HG02970 (cell line): ENCODE measurements around the gene E2F8.

Experiments
- ATAC-seq: cut with Tn5 transposase; IDR thresholded peaks from one replicate; pipeline ENCODE4 v1.9.1; 2021; ENCODE audit warnings: mild to moderate bottlenecking, moderate library complexity, moderate number of reproducible peaks; ENCODE audit not compliant: unreplicated experiment, low FRiP score

Gene E2F8

GRCh38 chr11:19252394-19253152 is 11.8 kb upstream of the E2F8 start:
- ATAC-seq = no peak

GRCh38 chr11:19251577-19251976 is 10.8 kb upstream of the E2F8 start:
- ATAC-seq = no peak

- ATAC-seq = no peak
These were observed 6.1 kb upstream of the E2F8 start for GRCh38 chr11:19246816-19247215.

- ATAC-seq = no peak
These were observed 4.6 kb upstream of the E2F8 start for GRCh38 chr11:19245351-19245750.

GRCh38 chr11:19244621-19245020 is 3.9 kb upstream of the E2F8 start:
- ATAC-seq = no peak

- no peak for ATAC-seq
These were observed 3.3 kb upstream of the E2F8 start for GRCh38 chr11:19244084-19244483.

- no peak for ATAC-seq
These were observed 2.9 kb upstream of the E2F8 start for GRCh38 chr11:19243613-19244012.

GRCh38 chr11:19243143-19243542 is 2.4 kb upstream of the E2F8 start:
- ATAC-seq = no peak

GRCh38 chr11:19242179-19242932 is 1.6 kb upstream of the E2F8 start:
- ATAC-seq = no peak

- peak; percentile 36 for ATAC-seq
These were observed 774 bp upstream of the E2F8 start for GRCh38 chr11:19241260-19242178.

GRCh38 chr11:19239039-19239438 is 1.7 kb downstream of the E2F8 start:
- no peak for ATAC-seq

GRCh38 chr11:19237813-19238212 is 2.9 kb downstream of the E2F8 start:
- no peak for ATAC-seq

GRCh38 chr11:19237381-19237780 is 3.4 kb downstream of the E2F8 start:
- no peak for ATAC-seq

GRCh38 chr11:19234231-19234817 is 6.4 kb downstream of the E2F8 start:
- ATAC-seq = no peak

- ATAC-seq = no peak
These were observed 7.7 kb downstream of the E2F8 start for GRCh38 chr11:19232910-19233503.

GRCh38 chr11:19229671-19230070 is 11.1 kb downstream of the E2F8 start:
- no peak for ATAC-seq

GRCh38 chr11:19228968-19229367 is 11.8 kb downstream of the E2F8 start:
- no peak for ATAC-seq

GRCh38 chr11:19226378-19227195 is 14.2 kb downstream of the E2F8 start:
- ATAC-seq = no peak

- no peak for ATAC-seq
These were observed 15.2 kb downstream of the E2F8 start for GRCh38 chr11:19225581-19225980.
